PC-9 (cell line): ENCODE measurements around the gene OR2A5. TPM values are rescaled to one million over a fixed set of nuclear protein-coding genes. Genes with fewer than 3 reads are reported as not detected.
A peak's percentile ranks its signal among the peaks of the same experiment; 100 is the strongest.

ENCODE experiments used
- BruUV-seq: library from RNA; stranded (reverse); fragments of 400-500 nt; replicated peaks from 2 replicates; lab custom pipeline; 2021; lab: Mats Ljungman, UMichigan
- CTCF ChIA-PET: fragments of 300-600 bp; sonication (Branson Sonifier 250); formaldehyde crosslinking; loops from one replicate; lab custom pipeline; 2022; ENCODE audit warnings: antibody characterized with exemption; lab: Charles Lee
- POLR2A ChIA-PET: fragments of 300-600 bp; sonication (Branson Sonifier 250); formaldehyde crosslinking; loops from one replicate; lab custom pipeline; 2022; ENCODE audit warnings: antibody characterized with exemption; ENCODE audit not compliant: unreplicated experiment; lab: Charles Lee
- DNase-seq, 2 experiments: peaks; one replicate each; pipeline versions ENCODE4 v3.0.0 to v3.0.0-alpha.2; 2015 to 2022; ENCODE audit warnings: mixed read lengths in 1 of 2
- H2AFZ ChIP-seq: fragments of 200-600 bp; sonication (generic); 2 replicates; pipeline ENCODE4 v1.8.1; 2017; ENCODE audit warnings: antibody characterized with exemption
- H3F3A ChIP-seq: fragments of 200-600 bp; sonication (generic); 2 replicates; pipeline ENCODE4 v1.8.1; 2017; ENCODE audit warnings: antibody characterized with exemption, mild to moderate bottlenecking, low read depth; ENCODE audit not compliant: insufficient read depth
- H3K27ac ChIP-seq: fragments of 200-600 bp; sonication (generic); 2 replicates; pipeline ENCODE4 v1.6.1; 2016; ENCODE audit warnings: mixed run types
- H3K27me3 ChIP-seq: fragments of 200-600 bp; sonication (generic); 2 replicates; pipeline ENCODE4 v1.6.1; 2016; ENCODE audit warnings: low read depth, mixed run types; ENCODE audit not compliant: insufficient read depth
- H3K36me3 ChIP-seq: fragments of 200-600 bp; sonication (generic); 2 replicates; pipeline ENCODE4 v1.6.1; 2016; ENCODE audit warnings: low read depth, mixed run types
- H3K4me1 ChIP-seq: fragments of 200-600 bp; sonication (generic); replicated peaks from 2 replicates; pipeline ENCODE4 v1.6.1; 2016; ENCODE audit warnings: mixed run types; ENCODE audit not compliant: insufficient read depth
- H3K4me2 ChIP-seq: fragments of 200-600 bp; sonication (generic); 2 replicates; pipeline ENCODE4 v1.6.1; 2017; ENCODE audit warnings: mixed run types
- H3K4me3 ChIP-seq: fragments of 200-600 bp; sonication (generic); 2 replicates; pipeline ENCODE4 v1.6.1; 2016; ENCODE audit warnings: mixed run types
- H3K79me2 ChIP-seq: fragments of 200-600 bp; sonication (generic); 2 replicates; pipeline ENCODE4 v1.6.1; 2017; ENCODE audit warnings: low read depth, mixed run types
- H3K9me2 ChIP-seq: fragments of 200-600 bp; sonication (generic); 2 replicates; pipeline ENCODE4 v1.8.1; 2017; ENCODE audit warnings: mild to moderate bottlenecking; ENCODE audit not compliant: insufficient read depth
- H3K9me3 ChIP-seq: fragments of 200-600 bp; sonication (generic); 2 replicates; pipeline ENCODE4 v1.8.1; 2016; ENCODE audit warnings: low read depth; ENCODE audit not compliant: insufficient read depth
- H4K20me1 ChIP-seq: fragments of 200-600 bp; sonication (generic); 2 replicates; pipeline ENCODE4 v1.8.1; 2017; ENCODE audit not compliant: insufficient read depth
- CTCF ChIP-seq: fragments of 200-600 bp; sonication (generic); conservative IDR thresholded peaks from 2 replicates; pipeline ENCODE4 v1.6.1; 2017; ENCODE audit warnings: mixed run types, antibody characterized with exemption, mild to moderate bottlenecking, moderate library complexity
- EZH2 ChIP-seq: fragments of 200-600 bp; sonication (generic); IDR thresholded peaks from 2 replicates; pipeline ENCODE4 v1.8.0; 2017; ENCODE audit warnings: antibody characterized with exemption, low read depth
- intact Hi-C: fragments of 100-400 bp; cut with micrococcal nuclease; formaldehyde crosslinking; loops from one replicate; pipeline ENCODE4 v1.10.0; 2022; ENCODE audit not compliant: unreplicated experiment
- total RNA-seq: library from RNA; stranded (reverse); gene quantifications from 2 replicates; pipeline ENCODE4 v1.2.3, GENCODE V29; 2021

The OR2A5 gene
- total RNA-seq, 1 experiment from 2014 or later, result not detected

DNA sequence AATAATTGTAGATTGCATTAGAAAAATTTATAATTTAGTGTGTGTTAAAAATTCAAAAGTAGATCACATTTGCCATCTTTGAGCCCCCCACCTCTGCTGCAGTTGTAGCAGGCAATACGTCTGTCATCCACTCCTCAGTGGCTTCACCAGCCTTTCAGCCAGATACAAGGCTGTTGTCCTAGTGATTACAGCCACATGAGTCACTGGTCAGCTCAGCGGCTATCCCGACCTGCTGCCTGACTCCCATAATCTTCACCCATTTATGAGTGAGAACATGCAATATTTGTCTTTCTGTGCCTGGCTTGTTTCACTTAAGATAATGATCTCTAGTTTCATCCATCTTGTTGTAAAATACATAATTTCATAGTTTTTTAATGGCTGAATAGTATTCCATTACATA lies 9.2 kb downstream of the OR2A5 start:
- Histone ChIP-seq H3K4me2 (no peak overlapping the region), H3K36me3 (no peaks in the 10 kb centered on the region), H4K20me1 (no peaks in the 10 kb centered on the region), H3F3A (no peaks in the 10 kb centered on the region), H3K4me1 (no peaks in the 10 kb centered on the region), H2AFZ (no peak overlapping the region), H3K9me3 (no peaks in the 10 kb centered on the region), H3K27ac (no peak overlapping the region), H3K9me2 (no peaks in the 10 kb centered on the region), H3K27me3 (no peaks in the 10 kb centered on the region), H3K4me3 (no peak overlapping the region), H3K79me2 (no peaks in the 10 kb centered on the region)
- DNase-seq, result no peak
- POLR2A ChIA-PET, result no interaction called here
- CTCF ChIA-PET, result no interaction called here
- intact Hi-C loops, result loop anchor here (5.0 kb wide), 1 partner anchor 334 kb away; no protein-coding TSS in a partner anchor
- no TSS peak for BruUV-seq
- TF ChIP-seq EZH2 (no peak), CTCF (no peak)

GRCh38 chr7:144063710-144064109 lies 15.0 kb downstream of the OR2A5 start:
- peak; percentile 57 for TF ChIP-seq CTCF
- no peak for TF ChIP-seq EZH2
- no TSS peak for BruUV-seq
- H3K4me1 ChIP-seq, result no peaks in the 10 kb centered on the region
- intact Hi-C loops, result no loop called here
- no peaks in the 10 kb centered on the region for H3K9me3 ChIP-seq
- H3K4me3 ChIP-seq, result no peak overlapping the region
- H4K20me1 ChIP-seq, result no peaks in the 10 kb centered on the region
- H3K9me2 ChIP-seq, result no peaks in the 10 kb centered on the region
- POLR2A ChIA-PET, result no interaction called here
- CTCF ChIA-PET, result no interaction called here
- H3F3A ChIP-seq, result no peaks in the 10 kb centered on the region
- no peaks in the 10 kb centered on the region for H3K27me3 ChIP-seq
- no peaks in the 10 kb centered on the region for H3K36me3 ChIP-seq
- no peaks in the 10 kb centered on the region for H3K79me2 ChIP-seq
- DNase-seq, result no peak
- no peak overlapping the region for H2AFZ ChIP-seq
- no peak overlapping the region for H3K27ac ChIP-seq
- no peak overlapping the region for H3K4me2 ChIP-seq

- H3F3A ChIP-seq, result no peaks in the 10 kb centered on the region
- ChIA-PET CTCF (no interaction called here), POLR2A (no interaction called here)
- H3K4me2 ChIP-seq, result no peak within 1 kb of the TSS
- H3K79me2 ChIP-seq, result no peaks in the 10 kb centered on the region
- no TSS peak for BruUV-seq
- H3K4me1 ChIP-seq, result no peaks in the 10 kb centered on the region
- H4K20me1 ChIP-seq, result no peaks in the 10 kb centered on the region
- no peaks in the 10 kb centered on the region for H3K9me2 ChIP-seq
- no peaks in the 10 kb centered on the region for H3K27me3 ChIP-seq
- H3K4me3 ChIP-seq, result no peak within 1 kb of the TSS
- no peak within 1 kb of the TSS for H3K27ac ChIP-seq
- intact Hi-C loops, result no loop called here
- no peak for DNase-seq
- H3K9me3 ChIP-seq, result no peaks in the 10 kb centered on the region
- TF ChIP-seq CTCF, result no peak
- no peak for TF ChIP-seq EZH2
- H2AFZ ChIP-seq, result no peak within 1 kb of the TSS
- no peaks in the 10 kb centered on the region for H3K36me3 ChIP-seq
These were observed 20.8 kb downstream of the OR2A5 start, which contains the start of gene OR2A25 for GRCh38 chr7:144069511-144069910. TSS of gene OR2A25 (plus strand) at chr7:144069811. CDS start at chr7:144074220, 4,409 bp downstream.
